Activated T-cell treated with anti-CD3 and anti-CD28 coated beads, Interleukin-2, amount 50 U/mL, for 72 hours (primary cell): ENCODE measurements around the gene TAF4B. TPM values are rescaled to one million over a fixed set of nuclear protein-coding genes. Genes with fewer than 3 reads are reported as not detected.
"Not testable (repeated sequence)": the region's sequence is repeated elsewhere in the genome, so short reads cannot be mapped to it uniquely, and the experiment has no call there.

Source experiments
- ATAC-seq, 2 donors: fragments of 150-1000 bp; cut with Tn5 transposase; replicated peaks in 1 of 2; 2 replicates each; pipeline ENCODE4 v1.10.0; 2021; ENCODE audit warnings: moderate library complexity in 2 of 2, mild to moderate bottlenecking in 1 of 2
- DNase-seq, 2 donors: peaks; one replicate each; pipeline ENCODE4 v3.0.0; 2021 to 2022; ENCODE audit warnings: mixed read lengths in 1 of 2
- H3K27ac Mint-ChIP-seq: one replicate; pipeline ENCODE4 v1.8.0; 2022; ENCODE audit warnings: mild to moderate bottlenecking, moderate library complexity, mixed read lengths
- H3K27me3 Mint-ChIP-seq: one replicate; pipeline ENCODE4 v1.8.0; 2022; ENCODE audit warnings: low read depth, mixed read lengths
- H3K36me3 Mint-ChIP-seq, 2 donors: one replicate each; pipeline ENCODE4 v1.8.0; 2022; ENCODE audit warnings: mixed read lengths in 2 of 2, mild to moderate bottlenecking in 1 of 2; ENCODE audit not compliant: insufficient read depth in 2 of 2
- H3K4me1 Mint-ChIP-seq: one replicate; pipeline ENCODE4 v1.8.0; 2022; ENCODE audit warnings: low read depth, mixed read lengths
- H3K4me3 Mint-ChIP-seq, 2 donors: one replicate each; pipeline ENCODE4 v1.8.0; 2022; ENCODE audit warnings: mild to moderate bottlenecking in 2 of 2, mixed read lengths in 2 of 2, moderate library complexity in 2 of 2
- H3K9me3 Mint-ChIP-seq, 2 donors: one replicate each; pipeline ENCODE4 v1.8.0; 2022; ENCODE audit warnings: mixed read lengths in 2 of 2
- total RNA-seq, 2 donors: library from RNA; stranded (reverse); gene quantifications; one replicate each; pipeline ENCODE4 v1.2.3, GENCODE V29; 2022

Gene TAF4B
- total RNA-seq, 2 donors from 2014 or later: 29.2 to 32.4 TPM

DNA sequence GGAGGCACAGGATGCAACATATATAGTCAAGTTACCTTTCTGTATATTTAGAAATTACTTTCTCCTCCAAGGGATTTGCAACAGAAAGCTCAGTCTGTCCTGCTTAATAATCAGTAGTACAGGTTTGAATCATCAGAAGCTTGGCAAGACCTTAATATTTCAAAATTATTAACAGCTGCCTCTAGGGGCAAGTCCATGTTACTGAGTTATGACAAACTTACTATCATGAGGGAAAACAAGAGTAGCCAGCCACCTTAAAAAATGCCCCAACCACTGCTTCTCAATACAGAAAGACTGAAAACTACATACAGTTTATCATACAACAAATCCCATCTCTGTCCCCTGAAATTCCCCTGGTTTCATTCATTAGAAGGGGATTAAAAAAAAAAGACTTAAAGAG, 28.6 kb downstream of the TAF4B start:
- not testable (repeated sequence) for H3K27ac Mint-ChIP-seq, H3K9me3 Mint-ChIP-seq, H3K27me3 Mint-ChIP-seq, DNase-seq, ATAC-seq, H3K4me3 Mint-ChIP-seq, H3K36me3 Mint-ChIP-seq
- H3K4me1 Mint-ChIP-seq: peaks cover 49% of the 10 kb centered on the region

GRCh38 chr18:26255695-26256622, 29.7 kb downstream of the TAF4B start:
- Mint-ChIP-seq H3K27me3 (no peaks in the 10 kb centered on the region), H3K36me3 (peaks cover 3 to 8% of the 10 kb centered on the region in 2 donors), H3K9me3 (peaks cover 0 to 2% of the 10 kb centered on the region in 2 donors), H3K4me1 (peaks cover 45% of the 10 kb centered on the region), H3K27ac (no peak overlapping the region), H3K4me3 (peak overlapping the region; percentile 15 to 27)
- ATAC-seq (no peak), DNase-seq (no peak)

DNA sequence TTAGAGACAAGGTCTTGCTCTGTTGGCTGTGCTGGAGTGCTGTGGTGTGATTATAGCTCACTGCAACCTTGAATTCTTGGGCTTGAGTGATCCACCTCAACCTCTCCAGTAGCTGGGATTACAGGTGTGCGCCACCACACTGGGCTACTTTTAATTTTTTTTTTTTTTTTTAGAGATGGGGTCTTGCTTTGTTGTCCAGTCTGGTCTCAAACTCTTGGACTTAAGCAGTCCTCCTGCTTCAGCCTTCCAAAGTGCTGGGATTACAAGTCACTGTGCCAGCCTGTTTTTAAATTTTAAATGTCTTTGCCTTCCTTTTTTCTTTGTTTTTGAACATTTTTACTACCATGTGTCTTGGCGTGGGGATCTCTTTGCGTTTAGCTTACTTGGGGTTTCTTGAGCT, 32.5 kb downstream of the TAF4B start:
- ATAC-seq: no peak
- H3K4me3 Mint-ChIP-seq: no peak overlapping the region
- no peaks in the 10 kb centered on the region for H3K27me3 Mint-ChIP-seq

GRCh38 chr18:26259416-26259815, 33.2 kb downstream of the TAF4B start:
- H3K4me3 Mint-ChIP-seq, H3K27ac Mint-ChIP-seq, ATAC-seq, DNase-seq, H3K27me3 Mint-ChIP-seq, H3K9me3 Mint-ChIP-seq: not testable (repeated sequence)
- Mint-ChIP-seq H3K4me1 (peaks cover 36% of the 10 kb centered on the region), H3K36me3 (peaks cover 7 to 13% of the 10 kb centered on the region in 2 donors)

More for the DNA sequence above, 32.5 kb downstream of the TAF4B start:
- Mint-ChIP-seq H3K9me3 (peaks cover 0 to 2% of the 10 kb centered on the region in 2 donors), H3K36me3 (peaks cover 7 to 13% of the 10 kb centered on the region in 2 donors), H3K4me1 (peaks cover 40% of the 10 kb centered on the region), H3K27ac (no peak overlapping the region)
- no peak for DNase-seq

DNA sequence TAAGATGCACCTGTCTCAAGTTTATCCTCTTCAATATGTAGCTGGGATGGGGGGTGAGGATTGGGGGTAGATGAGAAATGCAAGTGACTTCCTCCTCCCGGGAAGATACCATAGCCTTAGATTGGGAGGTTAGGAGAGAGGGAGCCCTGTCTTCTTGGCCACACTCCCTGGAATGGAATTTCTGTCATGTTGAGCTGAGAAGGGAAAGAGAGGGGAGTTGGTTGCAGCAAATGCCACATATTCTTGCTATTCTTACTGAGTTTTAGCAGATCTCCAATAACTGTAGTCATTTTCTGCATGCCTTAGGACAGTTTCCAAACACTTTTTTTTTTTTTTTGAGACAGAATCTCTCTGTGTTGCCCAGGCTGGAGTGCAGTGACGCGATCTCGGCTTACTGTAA, 35.9 kb downstream of the TAF4B start:
- no peaks in the 10 kb centered on the region for H3K27me3 Mint-ChIP-seq
- no peak for DNase-seq
- peaks cover 11% of the 10 kb centered on the region for H3K4me1 Mint-ChIP-seq
- no peak overlapping the region for H3K27ac Mint-ChIP-seq
- ATAC-seq: no peak
- H3K4me3 Mint-ChIP-seq: no peak overlapping the region
- H3K9me3 Mint-ChIP-seq: peaks cover 0 to 2% of the 10 kb centered on the region in 2 donors
- H3K36me3 Mint-ChIP-seq: peaks cover 9 to 15% of the 10 kb centered on the region in 2 donors

- DNase-seq (no peak), ATAC-seq (no peak)
- Mint-ChIP-seq H3K4me1 (no peaks in the 10 kb centered on the region), H3K36me3 (peaks cover 5 to 7% of the 10 kb centered on the region in 2 donors), H3K9me3 (no peaks in the 10 kb centered on the region), H3K27ac (peak overlapping the region; percentile 45), H3K27me3 (no peaks in the 10 kb centered on the region), H3K4me3 (no peak overlapping the region)
Observed at GRCh38 chr18:26267357-26267930, 41.2 kb downstream of the TAF4B start.

GRCh38 chr18:26268454-26268853, 42.2 kb downstream of the TAF4B start:
- H3K4me3 Mint-ChIP-seq: no peak overlapping the region
- H3K36me3 Mint-ChIP-seq: peaks cover 6 to 7% of the 10 kb centered on the region in 2 donors
- DNase-seq: no peak
- no peaks in the 10 kb centered on the region for H3K9me3 Mint-ChIP-seq
- H3K27ac Mint-ChIP-seq: no peak overlapping the region
- no peak for ATAC-seq
- H3K27me3 Mint-ChIP-seq: no peaks in the 10 kb centered on the region
- no peaks in the 10 kb centered on the region for H3K4me1 Mint-ChIP-seq

DNA sequence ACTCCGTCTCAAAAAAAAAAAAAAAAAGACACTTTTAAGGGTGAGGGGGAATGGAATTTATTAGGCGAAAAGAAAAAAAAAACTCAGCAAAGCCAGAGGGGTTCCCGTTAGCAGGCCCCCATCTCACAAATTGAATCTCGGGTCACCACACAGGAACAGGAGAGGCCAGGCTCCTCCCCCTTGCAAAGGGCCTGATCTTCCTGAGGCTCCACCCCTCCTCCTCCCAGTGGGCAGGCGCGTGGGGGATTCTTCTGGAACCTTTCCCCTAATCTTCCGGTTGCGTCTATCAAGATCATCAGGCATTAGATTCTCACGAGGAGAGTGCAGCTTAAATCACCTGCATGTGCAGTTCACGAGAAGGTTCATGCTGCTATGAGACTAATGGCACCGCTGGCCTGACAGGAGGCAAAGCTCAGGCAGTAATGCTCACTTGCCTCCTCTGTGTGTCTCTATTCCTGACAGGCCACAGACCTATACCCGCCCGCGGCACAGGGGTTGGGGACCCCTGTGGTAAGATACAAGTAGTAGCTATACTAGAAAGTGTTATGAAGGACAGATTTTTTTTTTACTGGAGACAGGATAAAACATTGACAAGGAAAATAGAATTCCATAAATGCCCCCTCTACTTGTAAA, 45.8 kb downstream of the TAF4B start:
- ATAC-seq: no peak
- no peak for DNase-seq
- Mint-ChIP-seq H3K27me3 (no peaks in the 10 kb centered on the region), H3K4me1 (no peaks in the 10 kb centered on the region), H3K9me3 (no peaks in the 10 kb centered on the region), H3K4me3 (no peak overlapping the region), H3K36me3 (peaks cover 5 to 6% of the 10 kb centered on the region in 2 donors), H3K27ac (no peak overlapping the region)

- Mint-ChIP-seq H3K27ac (no peak overlapping the region), H3K36me3 (peaks cover 10 to 21% of the 10 kb centered on the region in 2 donors), H3K4me1 (no peaks in the 10 kb centered on the region), H3K27me3 (no peaks in the 10 kb centered on the region), H3K4me3 (no peak overlapping the region), H3K9me3 (peaks cover 0 to 3% of the 10 kb centered on the region in 2 donors)
- DNase-seq: no peak
- no peak for ATAC-seq
Observed at GRCh38 chr18:26277374-26277773, 51.1 kb downstream of the TAF4B start.

- Mint-ChIP-seq H3K4me1 (no peaks in the 10 kb centered on the region), H3K27ac (no peak overlapping the region), H3K9me3 (peaks cover 0 to 3% of the 10 kb centered on the region in 2 donors), H3K27me3 (no peaks in the 10 kb centered on the region), H3K36me3 (peaks cover 13 to 26% of the 10 kb centered on the region in 2 donors), H3K4me3 (no peak overlapping the region)
- ATAC-seq: no peak
- no peak for DNase-seq
Observed at GRCh38 chr18:26279428-26279827, 53.2 kb downstream of the TAF4B start.

DNA sequence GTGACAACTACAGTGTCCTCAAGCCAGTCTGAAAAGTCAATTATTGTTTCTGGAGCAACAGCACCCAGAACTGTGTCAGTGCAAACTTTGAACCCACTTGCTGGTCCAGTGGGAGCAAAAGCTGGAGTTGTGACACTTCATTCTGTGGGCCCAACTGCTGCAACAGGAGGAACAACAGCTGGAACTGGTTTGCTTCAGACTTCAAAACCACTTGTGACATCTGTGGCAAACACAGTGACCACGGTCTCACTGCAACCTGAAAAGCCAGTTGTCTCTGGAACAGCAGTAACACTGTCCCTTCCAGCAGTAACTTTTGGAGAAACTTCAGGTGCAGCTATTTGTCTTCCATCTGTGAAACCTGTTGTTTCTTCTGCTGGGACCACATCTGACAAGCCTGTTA, 59.8 kb downstream of the TAF4B start:
- H3K4me1 Mint-ChIP-seq: no peaks in the 10 kb centered on the region
- H3K4me3 Mint-ChIP-seq: no peak overlapping the region
- peaks cover 3 to 18% of the 10 kb centered on the region in 2 donors for H3K36me3 Mint-ChIP-seq
- ATAC-seq: no peak
- no peaks in the 10 kb centered on the region for H3K9me3 Mint-ChIP-seq
- DNase-seq: no peak
- no peaks in the 10 kb centered on the region for H3K27me3 Mint-ChIP-seq
- H3K27ac Mint-ChIP-seq: no peak overlapping the region

GRCh38 chr18:26287644-26288043, 61.4 kb downstream of the TAF4B start:
- Mint-ChIP-seq H3K4me1 (no peaks in the 10 kb centered on the region), H3K9me3 (no peaks in the 10 kb centered on the region), H3K36me3 (peaks cover 3 to 18% of the 10 kb centered on the region in 2 donors), H3K27me3 (no peaks in the 10 kb centered on the region), H3K4me3 (no peak overlapping the region), H3K27ac (no peak overlapping the region)
- DNase-seq (no peak), ATAC-seq (no peak)

DNA sequence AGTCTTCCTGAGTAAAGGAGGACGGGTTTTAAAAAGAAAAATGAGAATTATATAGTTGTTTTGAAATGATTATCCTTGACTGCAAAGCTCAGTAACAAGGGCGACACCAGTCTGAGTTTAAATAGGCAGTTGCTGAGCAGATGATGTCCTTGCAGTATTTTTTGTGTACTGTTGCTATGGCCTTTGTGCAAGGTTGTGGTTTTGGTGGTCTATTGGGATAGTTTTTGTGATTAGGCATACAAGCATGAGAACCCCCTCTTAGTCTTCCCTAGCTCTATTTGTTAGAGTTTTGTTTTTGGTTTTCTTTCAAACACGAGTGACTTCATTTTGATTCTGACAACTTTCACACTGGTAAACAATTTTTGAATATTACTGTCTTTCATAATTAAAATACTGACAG, 64.1 kb downstream of the TAF4B start:
- Mint-ChIP-seq H3K4me3 (no peak overlapping the region), H3K4me1 (peaks cover 6% of the 10 kb centered on the region), H3K9me3 (no peaks in the 10 kb centered on the region), H3K36me3 (peaks cover 0 to 13% of the 10 kb centered on the region in 2 donors), H3K27me3 (no peaks in the 10 kb centered on the region), H3K27ac (peak overlapping the region; percentile 79)
- DNase-seq (no peak), ATAC-seq (no peak)
